ENCODE measurements around the gene TMEM108.

Gene TMEM108

DNA sequence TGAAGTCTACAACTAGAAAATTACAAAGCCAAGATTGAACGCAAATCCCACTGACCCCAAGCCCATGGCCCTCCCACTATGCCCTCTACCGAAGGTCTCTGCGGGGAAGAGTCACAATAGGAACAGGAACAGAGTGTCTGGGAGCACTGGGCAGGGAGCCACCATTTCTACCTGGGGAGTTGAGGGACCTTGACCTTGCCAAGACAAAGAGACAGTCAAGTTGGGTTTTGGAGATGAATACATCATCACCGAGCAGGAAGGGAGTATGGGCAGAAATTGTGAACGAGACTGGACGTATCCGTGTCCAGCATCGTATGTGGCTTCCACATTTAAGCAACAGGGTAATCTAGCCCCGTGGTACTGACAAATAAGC, 330.9 kb downstream of the TMEM108 start:
- Mint-ChIP-seq H3K4me3 (no peak overlapping the region), H3K36me3 (ENCODE audit: low read depth) (no peaks in the 10 kb centered on the region), H3K27me3 (peaks cover 3% of the 10 kb centered on the region), H3K4me1 (ENCODE audit: low read depth) (no peaks in the 10 kb centered on the region), H3K27ac (no peak overlapping the region), H3K9me3 (no peaks in the 10 kb centered on the region)
- intact Hi-C loops (cut with micrococcal nuclease) = no loop called here

DNA sequence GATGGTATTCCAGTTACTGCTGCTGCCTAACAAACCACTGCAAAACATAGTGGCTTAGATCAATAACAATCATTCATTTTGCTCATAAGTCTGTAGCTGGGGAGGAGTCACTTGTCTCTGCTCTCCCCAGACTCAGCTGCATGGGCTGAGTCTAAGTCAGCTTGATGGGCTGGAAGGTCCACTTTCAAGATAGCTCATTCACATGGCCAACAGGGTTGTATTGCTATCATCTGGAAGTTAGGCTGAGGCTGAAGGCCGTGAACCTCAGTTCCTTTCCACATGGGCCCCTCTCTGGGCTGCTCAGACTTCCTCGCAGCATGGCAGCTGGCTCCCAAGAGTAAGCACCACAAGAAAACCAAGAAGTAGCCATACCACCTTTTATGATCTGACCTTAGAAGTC, 333.0 kb downstream of the TMEM108 start:
- Mint-ChIP-seq H3K4me3 (no peak overlapping the region), H3K9me3 (no peaks in the 10 kb centered on the region), H3K27ac (no peak overlapping the region), H3K36me3 (ENCODE audit: low read depth) (no peaks in the 10 kb centered on the region), H3K4me1 (ENCODE audit: low read depth) (no peaks in the 10 kb centered on the region), H3K27me3 (peaks cover 3% of the 10 kb centered on the region)
- intact Hi-C loops (cut with micrococcal nuclease) = no loop called here

GRCh38 chr3:133371676-133372075, 333.5 kb downstream of the TMEM108 start:
- no peaks in the 10 kb centered on the region for H3K9me3 Mint-ChIP-seq
- no peaks in the 10 kb centered on the region for H3K36me3 Mint-ChIP-seq (ENCODE audit: low read depth)
- H3K4me1 Mint-ChIP-seq (ENCODE audit: low read depth) = no peaks in the 10 kb centered on the region
- H3K27ac Mint-ChIP-seq = no peak overlapping the region
- intact Hi-C loops (cut with micrococcal nuclease) = no loop called here
- H3K27me3 Mint-ChIP-seq = peaks cover 3% of the 10 kb centered on the region
- no peak overlapping the region for H3K4me3 Mint-ChIP-seq

GRCh38 chr3:133374708-133375402, 336.7 kb downstream of the TMEM108 start:
- Mint-ChIP-seq H3K4me1 (ENCODE audit: low read depth) (no peaks in the 10 kb centered on the region), H3K27ac (no peak overlapping the region), H3K36me3 (ENCODE audit: low read depth) (no peaks in the 10 kb centered on the region), H3K4me3 (no peak overlapping the region), H3K27me3 (peaks cover 3% of the 10 kb centered on the region), H3K9me3 (no peaks in the 10 kb centered on the region)
- intact Hi-C loops (cut with micrococcal nuclease) = loop anchor here (5.0 kb wide), 1 partner anchor 333 kb away; no protein-coding TSS in a partner anchor

DNA sequence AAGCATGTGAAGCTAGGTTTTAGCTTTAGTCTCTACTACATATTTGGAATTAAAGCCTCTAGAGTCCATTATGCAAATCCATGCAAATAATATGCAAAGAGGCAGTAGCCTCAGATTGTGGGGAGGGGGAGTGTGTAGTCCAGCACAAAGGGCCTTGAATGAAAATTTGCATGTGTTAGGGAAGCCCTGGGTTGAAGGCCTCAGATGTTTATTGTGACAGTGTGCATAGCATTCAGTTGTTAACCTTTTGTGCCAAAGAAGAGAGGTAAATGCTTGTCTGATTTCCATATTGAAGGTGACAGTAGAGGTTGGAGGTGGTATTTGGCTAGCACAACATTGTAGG, 337.2 kb downstream of the TMEM108 start:
- Mint-ChIP-seq H3K4me3 (no peak overlapping the region), H3K4me1 (ENCODE audit: low read depth) (no peaks in the 10 kb centered on the region), H3K27me3 (peaks cover 3% of the 10 kb centered on the region), H3K36me3 (ENCODE audit: low read depth) (no peaks in the 10 kb centered on the region), H3K9me3 (no peaks in the 10 kb centered on the region), H3K27ac (no peak overlapping the region)
- intact Hi-C loops (cut with micrococcal nuclease) = loop anchor here (5.0 kb wide), 1 partner anchor 333 kb away; no protein-coding TSS in a partner anchor

DNA sequence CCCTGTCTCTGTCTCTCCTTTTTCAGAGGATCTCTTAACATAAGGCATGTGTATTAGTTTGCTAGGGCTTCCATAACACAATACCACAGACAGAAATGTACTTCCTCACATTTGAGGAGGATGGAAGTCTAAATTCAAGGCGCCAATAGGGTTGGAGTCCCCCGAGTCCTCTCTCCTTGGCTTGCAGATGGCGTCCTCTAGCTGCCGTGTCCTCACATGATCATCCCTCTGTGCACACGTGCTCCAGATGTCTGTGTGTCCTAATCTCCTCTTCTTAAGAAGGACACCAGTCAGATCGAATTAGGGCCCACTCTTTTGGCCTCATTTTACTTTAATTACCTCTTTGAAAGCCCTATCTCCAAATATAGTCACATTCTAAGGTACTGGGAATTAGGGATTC, 338.6 kb downstream of the TMEM108 start:
- intact Hi-C loops (cut with micrococcal nuclease) = loop anchor here (5.0 kb wide), 1 partner anchor 335 kb away; no protein-coding TSS in a partner anchor
- no peak overlapping the region for H3K4me3 Mint-ChIP-seq
- H3K4me1 Mint-ChIP-seq (ENCODE audit: low read depth) = no peaks in the 10 kb centered on the region
- no peaks in the 10 kb centered on the region for H3K9me3 Mint-ChIP-seq
- no peak overlapping the region for H3K27ac Mint-ChIP-seq
- H3K27me3 Mint-ChIP-seq = no peaks in the 10 kb centered on the region
- H3K36me3 Mint-ChIP-seq (ENCODE audit: low read depth) = no peaks in the 10 kb centered on the region

GRCh38 chr3:133377396-133377795, 339.2 kb downstream of the TMEM108 start:
- Mint-ChIP-seq H3K27me3 (no peaks in the 10 kb centered on the region), H3K4me1 (ENCODE audit: low read depth) (no peaks in the 10 kb centered on the region), H3K27ac (no peak overlapping the region), H3K9me3 (no peaks in the 10 kb centered on the region), H3K4me3 (no peak overlapping the region), H3K36me3 (ENCODE audit: low read depth) (no peaks in the 10 kb centered on the region)
- intact Hi-C loops (cut with micrococcal nuclease) = loop anchor here (5.0 kb wide), 1 partner anchor 335 kb away; no protein-coding TSS in a partner anchor

- intact Hi-C loops (cut with micrococcal nuclease) = loop anchor here (5.0 kb wide), 2 partner anchors 338 to 653 kb away; no protein-coding TSS in a partner anchor
- H3K27me3 Mint-ChIP-seq = no peaks in the 10 kb centered on the region
- H3K27ac Mint-ChIP-seq = no peak overlapping the region
- H3K9me3 Mint-ChIP-seq = no peaks in the 10 kb centered on the region
- no peaks in the 10 kb centered on the region for H3K36me3 Mint-ChIP-seq (ENCODE audit: low read depth)
- no peak overlapping the region for H3K4me3 Mint-ChIP-seq
- no peaks in the 10 kb centered on the region for H3K4me1 Mint-ChIP-seq (ENCODE audit: low read depth)
Measured at GRCh38 chr3:133379926-133380325, 341.7 kb downstream of the TMEM108 start.

- Mint-ChIP-seq H3K36me3 (ENCODE audit: low read depth) (no peaks in the 10 kb centered on the region), H3K4me1 (ENCODE audit: low read depth) (no peaks in the 10 kb centered on the region), H3K27ac (no peak overlapping the region), H3K4me3 (no peak overlapping the region), H3K27me3 (no peaks in the 10 kb centered on the region), H3K9me3 (no peaks in the 10 kb centered on the region)
- intact Hi-C loops (cut with micrococcal nuclease) = loop anchor here (5.0 kb wide), 1 partner anchor 653 kb away; no protein-coding TSS in a partner anchor
Measured at GRCh38 chr3:133380481-133381225, 342.5 kb downstream of the TMEM108 start.

- Mint-ChIP-seq H3K27ac (no peak overlapping the region), H3K4me1 (ENCODE audit: low read depth) (no peaks in the 10 kb centered on the region), H3K4me3 (no peak overlapping the region), H3K36me3 (ENCODE audit: low read depth) (no peaks in the 10 kb centered on the region), H3K9me3 (no peaks in the 10 kb centered on the region), H3K27me3 (no peaks in the 10 kb centered on the region)
- intact Hi-C loops (cut with micrococcal nuclease) = loop anchor here (5.0 kb wide), 1 partner anchor 654 kb away; no protein-coding TSS in a partner anchor
Measured at GRCh38 chr3:133381346-133382109, 343.3 kb downstream of the TMEM108 start.

DNA sequence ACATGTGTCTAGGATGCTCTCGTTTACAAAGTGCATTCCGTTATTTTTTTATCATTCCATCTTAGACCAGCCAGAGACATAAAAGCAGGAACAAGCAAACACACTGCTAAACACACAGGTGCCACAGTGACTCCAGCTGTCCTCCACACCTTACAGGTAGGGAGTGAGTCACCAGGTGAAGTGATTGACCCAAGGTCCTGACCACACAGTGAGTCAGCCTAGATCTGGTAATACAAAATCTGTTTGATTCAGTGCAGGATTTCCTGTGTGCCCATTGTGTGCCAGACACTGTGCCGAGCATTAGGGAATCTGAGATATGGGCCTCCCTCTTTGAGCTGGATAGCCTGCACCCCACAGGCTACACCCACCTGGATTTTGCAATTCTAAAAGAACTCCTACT, 345.0 kb downstream of the TMEM108 start:
- intact Hi-C loops (cut with micrococcal nuclease) = loop anchor here (5.0 kb wide), 1 partner anchor 656 kb away; no protein-coding TSS in a partner anchor
- Mint-ChIP-seq H3K9me3 (no peaks in the 10 kb centered on the region), H3K4me3 (no peak overlapping the region), H3K27ac (no peak overlapping the region), H3K27me3 (no peaks in the 10 kb centered on the region), H3K4me1 (ENCODE audit: low read depth) (no peaks in the 10 kb centered on the region), H3K36me3 (ENCODE audit: low read depth) (no peaks in the 10 kb centered on the region)

DNA sequence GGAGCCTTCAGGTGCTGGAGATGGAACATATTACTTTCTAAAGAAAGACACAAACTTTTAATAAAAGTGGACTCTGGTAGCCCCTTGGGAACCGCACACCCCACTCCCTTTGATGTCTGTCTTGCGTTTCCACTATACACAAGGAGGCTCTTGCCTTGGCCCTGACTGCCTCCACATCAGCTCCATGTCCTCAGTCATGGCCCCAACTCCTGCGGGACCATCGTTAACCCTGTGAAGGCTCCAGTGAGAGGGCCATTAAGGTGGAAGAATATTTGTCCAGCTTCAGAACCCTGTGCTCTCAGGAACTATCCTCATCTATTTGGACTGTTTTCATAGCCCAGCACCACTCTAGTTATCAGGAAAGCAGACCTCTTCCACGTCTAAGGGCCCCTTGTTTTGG, 345.6 kb downstream of the TMEM108 start:
- intact Hi-C loops (cut with micrococcal nuclease) = loop anchor here (5.0 kb wide), 1 partner anchor 656 kb away; no protein-coding TSS in a partner anchor
- Mint-ChIP-seq H3K4me1 (ENCODE audit: low read depth) (no peaks in the 10 kb centered on the region), H3K27ac (no peak overlapping the region), H3K27me3 (no peaks in the 10 kb centered on the region), H3K4me3 (no peak overlapping the region), H3K9me3 (no peaks in the 10 kb centered on the region), H3K36me3 (ENCODE audit: low read depth) (no peaks in the 10 kb centered on the region)

DNA sequence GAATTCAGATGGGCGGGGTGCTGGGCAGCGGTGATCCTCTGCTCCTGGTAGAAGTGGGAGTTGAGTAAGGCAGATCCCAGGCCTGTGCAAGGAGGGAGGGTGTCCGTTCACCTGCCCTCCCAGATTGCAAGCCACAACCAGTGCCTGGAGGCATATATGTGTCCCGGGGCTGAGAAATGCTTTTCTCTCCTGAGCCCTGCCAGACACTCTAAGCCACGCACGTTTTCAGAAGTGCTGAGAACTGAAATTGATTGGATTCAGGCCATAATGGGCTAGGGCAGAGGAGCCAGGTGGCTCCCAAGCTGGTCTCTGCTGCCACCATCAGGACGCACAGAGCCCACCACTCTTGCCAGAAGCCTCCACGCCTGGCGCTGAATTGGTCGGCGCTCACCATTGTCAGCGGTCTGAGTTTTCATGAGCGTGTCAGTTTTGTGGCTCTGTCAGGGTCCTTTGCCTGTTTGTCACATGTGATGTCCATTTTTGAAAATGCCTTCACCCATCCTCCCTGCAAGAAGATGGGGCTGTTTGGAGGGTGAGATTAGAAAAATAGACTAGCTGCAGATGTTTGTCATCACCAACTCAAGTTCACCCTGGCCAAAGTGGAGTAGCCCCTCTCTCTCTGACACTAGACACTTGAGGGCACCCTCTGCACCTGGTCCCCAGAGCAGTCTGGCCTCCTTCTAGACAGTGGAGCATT, 346.3 kb downstream of the TMEM108 start:
- H3K4me1 Mint-ChIP-seq (ENCODE audit: low read depth) = no peaks in the 10 kb centered on the region
- no peaks in the 10 kb centered on the region for H3K27me3 Mint-ChIP-seq
- intact Hi-C loops (cut with micrococcal nuclease) = loop anchor here (5.0 kb wide), 1 partner anchor 657 kb away; no protein-coding TSS in a partner anchor
- H3K27ac Mint-ChIP-seq = no peak overlapping the region
- no peak overlapping the region for H3K4me3 Mint-ChIP-seq
- no peaks in the 10 kb centered on the region for H3K9me3 Mint-ChIP-seq
- no peaks in the 10 kb centered on the region for H3K36me3 Mint-ChIP-seq (ENCODE audit: low read depth)
